Epithelial cell of esophagus (primary cell): ENCODE data around the gene DBH.

Source experiments
- DNase-seq: peaks from one replicate; pipeline ENCODE4 v3.0.0; 2010; ENCODE audit warnings: low read depth
- H3K4me3 ChIP-seq: 2 replicates; pipeline ENCODE4 v1.5.1; 2011; ENCODE audit warnings: mild to moderate bottlenecking, low read length, control low read depth
- TF ChIP-seq, protein P1 (sequence below): IDR thresholded peaks from 2 replicates; pipeline ENCODE4 v1.5.1; 2011; ENCODE audit warnings: low read depth, mild to moderate bottlenecking, low read length, control low read depth, inconsistent platforms; ENCODE audit not compliant: insufficient read depth; ENCODE audit errors: missing control alignments

Gene DBH

GRCh38 chr9:133664173-133665050 is 28.2 kb downstream of the DBH start:
- TF ChIP-seq, protein P1, sequence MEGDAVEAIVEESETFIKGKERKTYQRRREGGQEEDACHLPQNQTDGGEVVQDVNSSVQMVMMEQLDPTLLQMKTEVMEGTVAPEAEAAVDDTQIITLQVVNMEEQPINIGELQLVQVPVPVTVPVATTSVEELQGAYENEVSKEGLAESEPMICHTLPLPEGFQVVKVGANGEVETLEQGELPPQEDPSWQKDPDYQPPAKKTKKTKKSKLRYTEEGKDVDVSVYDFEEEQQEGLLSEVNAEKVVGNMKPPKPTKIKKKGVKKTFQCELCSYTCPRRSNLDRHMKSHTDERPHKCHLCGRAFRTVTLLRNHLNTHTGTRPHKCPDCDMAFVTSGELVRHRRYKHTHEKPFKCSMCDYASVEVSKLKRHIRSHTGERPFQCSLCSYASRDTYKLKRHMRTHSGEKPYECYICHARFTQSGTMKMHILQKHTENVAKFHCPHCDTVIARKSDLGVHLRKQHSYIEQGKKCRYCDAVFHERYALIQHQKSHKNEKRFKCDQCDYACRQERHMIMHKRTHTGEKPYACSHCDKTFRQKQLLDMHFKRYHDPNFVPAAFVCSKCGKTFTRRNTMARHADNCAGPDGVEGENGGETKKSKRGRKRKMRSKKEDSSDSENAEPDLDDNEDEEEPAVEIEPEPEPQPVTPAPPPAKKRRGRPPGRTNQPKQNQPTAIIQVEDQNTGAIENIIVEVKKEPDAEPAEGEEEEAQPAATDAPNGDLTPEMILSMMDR, result no peak
- no peak for DNase-seq
- no peak overlapping the region for H3K4me3 ChIP-seq

DNA sequence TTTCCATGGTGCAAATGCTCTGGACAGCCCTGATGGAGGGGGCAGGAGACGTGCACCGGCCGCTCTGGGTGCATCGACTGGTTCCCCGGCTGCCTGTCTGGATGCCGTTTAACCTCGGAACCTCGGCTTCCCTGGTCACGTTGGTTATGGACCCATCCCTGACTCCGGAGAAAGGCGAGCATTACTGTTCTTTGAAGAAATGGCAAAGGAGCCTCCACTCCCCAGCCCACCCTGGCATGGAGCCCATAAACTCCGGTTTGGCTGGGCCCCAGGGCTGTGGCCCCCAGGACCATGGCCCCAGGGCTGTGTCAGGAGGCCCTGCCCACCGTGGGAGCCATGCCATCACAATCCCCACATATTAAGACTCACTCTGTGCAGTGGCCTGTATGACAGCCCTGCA is 28.9 kb downstream of the DBH start:
- TF ChIP-seq, protein P1, result no peak
- H3K4me3 ChIP-seq, result no peak overlapping the region
- no peak for DNase-seq

DNA sequence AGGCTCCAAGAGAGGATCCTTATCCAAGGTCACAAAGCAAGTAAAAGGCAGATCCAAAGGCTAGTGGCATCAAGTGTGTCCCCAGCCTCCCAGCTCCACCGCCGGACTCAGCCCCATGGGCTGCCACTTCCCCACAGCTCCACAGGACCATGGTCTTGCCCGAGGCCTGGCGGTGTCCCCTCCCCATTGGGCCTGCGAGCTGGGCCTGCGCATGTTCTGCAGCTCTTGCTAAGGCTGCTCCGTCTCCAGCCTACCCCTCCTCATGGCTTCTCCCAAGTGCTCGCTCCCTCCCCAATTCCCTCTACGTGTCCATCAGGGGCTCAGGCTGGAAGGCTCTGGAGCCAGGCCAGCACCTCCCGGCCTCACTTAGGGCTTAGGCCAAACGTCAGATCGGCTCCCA is 29.4 kb downstream of the DBH start:
- DNase-seq, result no peak
- no peak overlapping the region for H3K4me3 ChIP-seq
- TF ChIP-seq, protein P1, result no peak

GRCh38 chr9:133666387-133666786 is 30.2 kb downstream of the DBH start:
- H3K4me3 ChIP-seq, result no peak overlapping the region
- TF ChIP-seq, protein P1, result no peak
- no peak for DNase-seq

GRCh38 chr9:133666845-133667244 is 30.7 kb downstream of the DBH start:
- TF ChIP-seq, protein P1, result no peak
- DNase-seq, result no peak
- H3K4me3 ChIP-seq, result no peak overlapping the region

GRCh38 chr9:133667759-133668450 is 31.7 kb downstream of the DBH start:
- TF ChIP-seq, protein P1, result no peak
- H3K4me3 ChIP-seq, result no peak overlapping the region
- no peak for DNase-seq
